A673 (cell line): ENCODE results near the gene ARCN1. TPM values are rescaled to one million over a fixed set of nuclear protein-coding genes. Genes with fewer than 3 reads are reported as not detected.
"Not testable (repeated sequence)": the region's sequence is repeated elsewhere in the genome, so short reads cannot be mapped to it uniquely, and the experiment has no call there.

Source experiments
- BruUV-seq: library from RNA; stranded (reverse); fragments of 400-500 nt; replicated peaks from 2 replicates; lab custom pipeline; 2021; lab: Mats Ljungman, UMichigan
- CTCF ChIA-PET: fragments of 300-600 bp; sonication (Branson Sonifier 250); formaldehyde crosslinking; loops from one replicate; lab custom pipeline; 2022; ENCODE audit warnings: antibody characterized with exemption; lab: Charles Lee
- POLR2A ChIA-PET: fragments of 300-600 bp; sonication (Branson Sonifier 250); formaldehyde crosslinking; loops from one replicate; lab custom pipeline; 2022; ENCODE audit warnings: antibody characterized with exemption; ENCODE audit not compliant: low non-redundant PET; lab: Charles Lee
- DNase-seq: peaks from one replicate; pipeline ENCODE4 v3.0.0-alpha.2; 2015; ENCODE audit warnings: low spot score
- H3K27ac ChIP-seq: fragments of 200-600 bp; sonication (generic); 2 replicates; pipeline ENCODE4 v1.5.1; 2016; ENCODE audit warnings: mixed run types, low read depth, mild to moderate bottlenecking, mixed read lengths, antibody characterized with exemption, low read length; ENCODE audit not compliant: poor library complexity, severe bottlenecking
- H3K27me3 ChIP-seq: fragments of 200-600 bp; sonication (generic); replicated peaks from 2 replicates; pipeline ENCODE4 v1.6.1; 2017; ENCODE audit warnings: mixed run types, low read depth, mild to moderate bottlenecking, mixed read lengths, antibody characterized with exemption, low read length; ENCODE audit not compliant: insufficient read depth, poor library complexity
- H3K36me3 ChIP-seq: fragments of 200-600 bp; sonication (generic); 2 replicates; pipeline ENCODE4 v1.6.1; 2016; ENCODE audit warnings: mixed run types, mild to moderate bottlenecking, mixed read lengths, antibody characterized with exemption, low read length; ENCODE audit not compliant: insufficient read depth, poor library complexity, severe bottlenecking
- H3K4me1 ChIP-seq: fragments of 200-600 bp; sonication (generic); 2 replicates; pipeline ENCODE4 v1.6.1; 2017; ENCODE audit warnings: mixed run types, mild to moderate bottlenecking, mixed read lengths, antibody characterized with exemption, low read length; ENCODE audit not compliant: insufficient read depth, poor library complexity, severe bottlenecking
- H3K4me3 ChIP-seq: fragments of 200-600 bp; sonication (generic); 2 replicates; pipeline ENCODE4 v1.5.1; 2016; ENCODE audit warnings: low read depth, mixed run types, mild to moderate bottlenecking, mixed read lengths, low read length; ENCODE audit not compliant: poor library complexity, severe bottlenecking
- H3K9me3 ChIP-seq: fragments of 200-600 bp; sonication (generic); 2 replicates; pipeline ENCODE4 v1.6.1; 2016; ENCODE audit warnings: mixed run types, low read depth, mild to moderate bottlenecking, mixed read lengths, antibody characterized with exemption, low read length; ENCODE audit not compliant: poor library complexity, severe bottlenecking
- EZH2 ChIP-seq: fragments of 200-600 bp; sonication (generic); IDR thresholded peaks from 2 replicates; pipeline ENCODE4 v1.6.1; 2017; ENCODE audit warnings: borderline replicate concordance, low read depth, mild to moderate bottlenecking, mixed read lengths, antibody characterized with exemption, low read length; ENCODE audit not compliant: poor library complexity, severe bottlenecking
- intact Hi-C: fragments of 100-400 bp; cut with micrococcal nuclease; formaldehyde crosslinking; loops from one replicate; pipeline ENCODE4 v1.10.0; 2022; ENCODE audit not compliant: unreplicated experiment
- total RNA-seq: library from RNA; stranded (reverse); gene quantifications from 2 replicates; pipeline ENCODE4 v1.2.3, GENCODE V29; 2021
- TF ChIP-seq, protein P1 (sequence below): fragments of 300-800, 200-600 bp; sonication (generic); conservative IDR thresholded peaks from 2 replicates; pipeline ENCODE4 v1.5.1; 2017; ENCODE audit warnings: low read depth, mild to moderate bottlenecking, antibody characterized with exemption, low read length, moderate library complexity, mixed read lengths

ARCN1 gene
- total RNA-seq, 1 experiment from 2014 or later = 220 TPM

DNA sequence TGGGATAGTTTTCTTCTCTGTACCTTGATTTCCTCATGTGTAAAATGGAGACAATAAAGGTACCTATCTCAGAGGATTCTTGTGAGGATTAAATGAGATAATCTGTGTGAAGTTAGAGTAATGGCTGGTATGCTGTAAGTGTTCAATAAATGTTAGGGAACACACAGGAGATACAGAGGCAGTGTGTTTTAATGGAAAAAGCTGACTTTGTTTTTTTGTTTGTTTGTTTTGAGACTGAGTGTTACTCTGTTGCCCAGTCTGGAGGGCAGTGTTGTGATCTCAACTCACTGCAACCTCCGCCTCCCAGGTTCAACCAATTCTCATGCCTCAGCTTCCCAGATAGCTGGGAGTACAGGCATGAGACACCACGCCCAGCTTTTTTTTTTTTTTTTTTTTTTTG, 2.5 kb upstream of the ARCN1 start:
- no peaks in the 10 kb centered on the region for H3K36me3 ChIP-seq
- no peaks in the 10 kb centered on the region for H3K9me3 ChIP-seq
- BruUV-seq = no TSS peak
- peaks cover 17% of the 10 kb centered on the region for H3K4me1 ChIP-seq
- no peak for TF ChIP-seq EZH2
- TF ChIP-seq, protein P1, sequence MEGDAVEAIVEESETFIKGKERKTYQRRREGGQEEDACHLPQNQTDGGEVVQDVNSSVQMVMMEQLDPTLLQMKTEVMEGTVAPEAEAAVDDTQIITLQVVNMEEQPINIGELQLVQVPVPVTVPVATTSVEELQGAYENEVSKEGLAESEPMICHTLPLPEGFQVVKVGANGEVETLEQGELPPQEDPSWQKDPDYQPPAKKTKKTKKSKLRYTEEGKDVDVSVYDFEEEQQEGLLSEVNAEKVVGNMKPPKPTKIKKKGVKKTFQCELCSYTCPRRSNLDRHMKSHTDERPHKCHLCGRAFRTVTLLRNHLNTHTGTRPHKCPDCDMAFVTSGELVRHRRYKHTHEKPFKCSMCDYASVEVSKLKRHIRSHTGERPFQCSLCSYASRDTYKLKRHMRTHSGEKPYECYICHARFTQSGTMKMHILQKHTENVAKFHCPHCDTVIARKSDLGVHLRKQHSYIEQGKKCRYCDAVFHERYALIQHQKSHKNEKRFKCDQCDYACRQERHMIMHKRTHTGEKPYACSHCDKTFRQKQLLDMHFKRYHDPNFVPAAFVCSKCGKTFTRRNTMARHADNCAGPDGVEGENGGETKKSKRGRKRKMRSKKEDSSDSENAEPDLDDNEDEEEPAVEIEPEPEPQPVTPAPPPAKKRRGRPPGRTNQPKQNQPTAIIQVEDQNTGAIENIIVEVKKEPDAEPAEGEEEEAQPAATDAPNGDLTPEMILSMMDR = no peak
- no peaks in the 10 kb centered on the region for H3K27me3 ChIP-seq
- no peak for DNase-seq
- H3K27ac ChIP-seq = no peak overlapping the region
- CTCF ChIA-PET = interaction anchor here (0.6 kb wide), 2 partner anchors 17 to 275 kb away, joined by 4 to 7 read pairs; no protein-coding TSS in a partner anchor
- POLR2A ChIA-PET = no interaction called here
- intact Hi-C loops = loop anchor here (5.0 kb wide), 1 partner anchor 422 kb away; no protein-coding TSS in a partner anchor
- H3K4me3 ChIP-seq = no peak overlapping the region

DNA sequence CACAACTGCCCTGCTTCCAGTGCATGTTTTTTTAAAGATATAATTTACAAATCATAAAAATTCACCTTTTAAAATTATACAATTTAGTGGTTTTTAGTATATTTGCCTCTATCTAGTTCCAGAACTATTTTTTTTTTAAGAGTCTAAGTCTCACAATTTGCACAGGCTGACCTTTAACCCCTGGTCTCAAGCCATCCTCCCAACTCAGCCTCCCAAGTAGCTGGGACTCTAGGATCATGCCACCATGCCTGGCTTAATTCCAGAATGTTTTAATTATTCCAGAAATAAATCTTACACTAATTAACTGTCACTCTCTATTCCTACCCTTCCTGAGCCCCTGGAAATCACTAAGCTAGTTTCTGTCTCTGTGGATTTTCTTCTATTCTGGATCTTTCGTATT, 1.4 kb upstream of the ARCN1 start:
- TF ChIP-seq, protein P1 = no peak
- no peak for TF ChIP-seq EZH2
- no peak for DNase-seq
- H3K4me3 ChIP-seq = no peak overlapping the region
- BruUV-seq = no TSS peak
- H3K9me3 ChIP-seq = no peaks in the 10 kb centered on the region
- intact Hi-C loops = no loop called here
- no peaks in the 10 kb centered on the region for H3K36me3 ChIP-seq
- H3K27ac ChIP-seq = no peak overlapping the region
- ChIA-PET CTCF (no interaction called here), POLR2A (interaction anchor here (0.5 to 0.7 kb wide), 2 partner anchors 23 to 200 kb away, joined by 3 to 4 read pairs; no protein-coding TSS in a partner anchor)
- H3K4me1 ChIP-seq = peaks cover 24% of the 10 kb centered on the region
- H3K27me3 ChIP-seq = no peaks in the 10 kb centered on the region

- CTCF ChIA-PET, H3K27me3 ChIP-seq, intact Hi-C loops, H3K9me3 ChIP-seq, H3K36me3 ChIP-seq: not testable (repeated sequence)
- POLR2A ChIA-PET = interaction anchor here (0.7 kb wide), 1 partner anchor 44 kb away, joined by 10 read pairs; no protein-coding TSS in a partner anchor
- peak; percentile 10 for DNase-seq
- H3K4me1 ChIP-seq = peaks cover 28% of the 10 kb centered on the region
- peak overlapping the region; percentile 98 for H3K27ac ChIP-seq
- BruUV-seq = TSS peak; percentile 87
- peak overlapping the region; percentile 100 for H3K4me3 ChIP-seq
These were observed 528 bp upstream of the ARCN1 start for GRCh38 chr11:118571701-118572060.

- TF ChIP-seq, protein P1 = no peak
- no peak for TF ChIP-seq EZH2
- DNase-seq = peak; percentile 37
- Histone ChIP-seq H3K27me3 (no peaks in the 10 kb centered on the region), H3K27ac (peak overlapping the region; percentile 98), H3K4me1 (peaks cover 28% of the 10 kb centered on the region), H3K9me3 (no peaks in the 10 kb centered on the region), H3K36me3 (no peaks in the 10 kb centered on the region), H3K4me3 (peak overlapping the region; percentile 100)
- POLR2A ChIA-PET = no interaction called here
- intact Hi-C loops = no loop called here
- CTCF ChIA-PET = no interaction called here
- BruUV-seq = no TSS peak
These were observed 857 bp downstream of the ARCN1 start for GRCh38 chr11:118572981-118573550.
